SU-DHL-6 (cell line): ENCODE data around the gene CLCN4.

Experiments
- EZH2phosphoT487 ChIP-seq: fragments of 200-600 bp; sonication (generic), shearing (Covaris generic); conservative IDR thresholded peaks from 2 replicates; pipeline ENCODE4 v1.6.1; 2018; ENCODE audit warnings: mild to moderate bottlenecking, antibody characterized with exemption, low read length, moderate library complexity, mixed read lengths
- TF ChIP-seq, protein P1 (sequence below): fragments of 200-600 bp; sonication (generic); IDR thresholded peaks from one replicate; pipeline ENCODE4 v1.5.1; 2017; ENCODE audit warnings: antibody characterized with exemption, mild to moderate bottlenecking, low read length, moderate library complexity; ENCODE audit not compliant: insufficient read depth, poor library complexity, severe bottlenecking

DNA sequence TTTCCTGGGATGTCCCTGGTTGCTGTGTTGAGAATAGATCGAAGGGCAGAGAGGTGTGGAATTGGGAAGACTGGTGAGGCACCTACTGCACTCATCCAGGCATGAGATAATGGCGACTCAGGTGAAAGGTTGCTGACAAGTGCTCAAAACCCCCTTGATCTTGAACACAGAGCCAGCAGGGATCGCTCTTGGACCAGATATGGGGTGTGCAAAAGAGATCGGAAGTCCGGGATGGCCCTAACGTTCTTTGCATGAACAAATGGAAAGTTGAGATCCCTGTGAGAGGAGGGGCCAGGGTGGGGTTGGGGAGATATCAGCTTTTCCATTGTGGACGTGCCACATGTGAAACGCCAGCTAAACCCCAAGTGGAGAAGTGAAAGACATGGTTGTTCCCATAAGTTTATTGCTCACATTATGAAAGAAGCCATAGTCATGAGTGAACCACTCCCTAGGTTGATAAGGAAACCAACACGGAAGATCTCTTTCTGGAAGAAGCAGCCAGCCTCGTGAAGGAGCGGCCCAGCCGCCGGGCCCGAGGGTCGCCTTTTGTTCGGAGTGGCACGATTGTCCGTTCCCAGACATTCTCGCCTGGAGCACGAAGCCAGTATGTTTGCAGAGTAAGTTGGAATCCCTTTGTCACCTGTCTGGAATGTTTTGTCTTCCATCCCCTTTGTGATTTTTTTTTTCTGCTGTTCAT lies 22.6 kb upstream of the CLCN4 start:
- no peak for TF ChIP-seq EZH2phosphoT487
- TF ChIP-seq, protein P1, sequence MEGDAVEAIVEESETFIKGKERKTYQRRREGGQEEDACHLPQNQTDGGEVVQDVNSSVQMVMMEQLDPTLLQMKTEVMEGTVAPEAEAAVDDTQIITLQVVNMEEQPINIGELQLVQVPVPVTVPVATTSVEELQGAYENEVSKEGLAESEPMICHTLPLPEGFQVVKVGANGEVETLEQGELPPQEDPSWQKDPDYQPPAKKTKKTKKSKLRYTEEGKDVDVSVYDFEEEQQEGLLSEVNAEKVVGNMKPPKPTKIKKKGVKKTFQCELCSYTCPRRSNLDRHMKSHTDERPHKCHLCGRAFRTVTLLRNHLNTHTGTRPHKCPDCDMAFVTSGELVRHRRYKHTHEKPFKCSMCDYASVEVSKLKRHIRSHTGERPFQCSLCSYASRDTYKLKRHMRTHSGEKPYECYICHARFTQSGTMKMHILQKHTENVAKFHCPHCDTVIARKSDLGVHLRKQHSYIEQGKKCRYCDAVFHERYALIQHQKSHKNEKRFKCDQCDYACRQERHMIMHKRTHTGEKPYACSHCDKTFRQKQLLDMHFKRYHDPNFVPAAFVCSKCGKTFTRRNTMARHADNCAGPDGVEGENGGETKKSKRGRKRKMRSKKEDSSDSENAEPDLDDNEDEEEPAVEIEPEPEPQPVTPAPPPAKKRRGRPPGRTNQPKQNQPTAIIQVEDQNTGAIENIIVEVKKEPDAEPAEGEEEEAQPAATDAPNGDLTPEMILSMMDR: no peak
